ENCODE results near the gene SST. TPM values are rescaled to one million over a fixed set of nuclear protein-coding genes. Genes with fewer than 3 reads are reported as not detected.

The SST gene
- total and polyA plus RNA-seq, 2 donors from 2014 or later = not detected

GRCh38 chr3:187708696-187709095 lies 38.5 kb upstream of the SST start:
- intact Hi-C loops (cut with DNase I) = no loop called here
- FAIRE-seq (peak; percentile 66), DNase-seq (no peak)
- Histone ChIP-seq H3K4me1 (ENCODE audit: control insufficient read depth in 2 of 3, insufficient read depth in 2 of 3, low read depth in 1 of 3, low read length in 3 of 3) (peaks cover 0 to 2% (median 0%) of the 10 kb centered on the region in 3 donors), H3K9ac (ENCODE audit: low read length in 3 of 3) (no peak overlapping the region), H3K27me3 (ENCODE audit: control insufficient read depth, insufficient read depth, low read length) (no peaks in the 10 kb centered on the region), H3K27ac (ENCODE audit: low read depth in 2 of 2, low read length in 2 of 2) (no peak overlapping the region), H3K36me3 (ENCODE audit: control insufficient read depth in 2 of 3, insufficient read depth in 3 of 3, low read length in 3 of 3) (no peaks in the 10 kb centered on the region), H3K9me3 (ENCODE audit: control insufficient read depth in 2 of 3, insufficient read depth in 1 of 3, low read length in 3 of 3) (no peaks in the 10 kb centered on the region), H3K4me3 (ENCODE audit: low read length in 3 of 3) (no peak overlapping the region)
- no peak for TF ChIP-seq CTCF (IDR thresholded peaks at IDR 0.05; ENCODE audit: borderline replicate concordance, extremely low read depth, insufficient read depth)

GRCh38 chr3:187706971-187707370 lies 36.8 kb upstream of the SST start:
- no peaks in the 10 kb centered on the region for H3K27me3 ChIP-seq (ENCODE audit: control insufficient read depth, insufficient read depth, low read length)
- no peak overlapping the region for H3K9ac ChIP-seq (ENCODE audit: low read length in 3 of 3)
- no peak for DNase-seq
- TF ChIP-seq CTCF (IDR thresholded peaks at IDR 0.05; ENCODE audit: borderline replicate concordance, extremely low read depth, insufficient read depth) = no peak
- H3K9me3 ChIP-seq (ENCODE audit: control insufficient read depth in 2 of 3, insufficient read depth in 1 of 3, low read length in 3 of 3) = no peaks in the 10 kb centered on the region
- intact Hi-C loops (cut with DNase I) = no loop called here
- H3K36me3 ChIP-seq (ENCODE audit: control insufficient read depth in 2 of 3, insufficient read depth in 3 of 3, low read length in 3 of 3) = no peaks in the 10 kb centered on the region
- no peak overlapping the region for H3K4me3 ChIP-seq (ENCODE audit: low read length in 3 of 3)
- no peaks in the 10 kb centered on the region for H3K4me1 ChIP-seq (ENCODE audit: control insufficient read depth in 2 of 3, insufficient read depth in 2 of 3, low read depth in 1 of 3, low read length in 3 of 3)
- no peak overlapping the region for H3K27ac ChIP-seq (ENCODE audit: low read depth in 2 of 2, low read length in 2 of 2)
- FAIRE-seq = no peak

GRCh38 chr3:187705164-187705563 lies 35.0 kb upstream of the SST start:
- Histone ChIP-seq H3K9me3 (ENCODE audit: control insufficient read depth in 2 of 3, insufficient read depth in 1 of 3, low read length in 3 of 3) (no peaks in the 10 kb centered on the region), H3K9ac (ENCODE audit: low read length in 3 of 3) (no peak overlapping the region), H3K4me1 (ENCODE audit: control insufficient read depth in 2 of 3, insufficient read depth in 2 of 3, low read depth in 1 of 3, low read length in 3 of 3) (no peaks in the 10 kb centered on the region), H3K4me3 (ENCODE audit: low read length in 3 of 3) (no peak overlapping the region), H3K27me3 (ENCODE audit: control insufficient read depth, insufficient read depth, low read length) (no peaks in the 10 kb centered on the region), H3K36me3 (ENCODE audit: control insufficient read depth in 2 of 3, insufficient read depth in 3 of 3, low read length in 3 of 3) (no peaks in the 10 kb centered on the region), H3K27ac (ENCODE audit: low read depth in 2 of 2, low read length in 2 of 2) (no peak overlapping the region)
- intact Hi-C loops (cut with DNase I) = no loop called here
- TF ChIP-seq CTCF (IDR thresholded peaks at IDR 0.05; ENCODE audit: borderline replicate concordance, extremely low read depth, insufficient read depth) = no peak
- DNase-seq = no peak
- no peak for FAIRE-seq

GRCh38 chr3:187702507-187703033 lies 32.4 kb upstream of the SST start, which contains the start of gene RTP2:
Gene RTP2, minus strand, starts transcription at chr3:187702557. Its CDS starts 429 bp downstream, at chr3:187702128.
- Histone ChIP-seq H3K27me3 (ENCODE audit: control insufficient read depth, insufficient read depth, low read length) (no peaks in the 10 kb centered on the region), H3K27ac (ENCODE audit: low read depth in 2 of 2, low read length in 2 of 2) (no peak within 1 kb of the TSS), H3K4me3 (ENCODE audit: low read length in 3 of 3) (no peak within 1 kb of the TSS), H3K4me1 (ENCODE audit: control insufficient read depth in 2 of 3, insufficient read depth in 2 of 3, low read depth in 1 of 3, low read length in 3 of 3) (no peaks in the 10 kb centered on the region), H3K36me3 (ENCODE audit: control insufficient read depth in 2 of 3, insufficient read depth in 3 of 3, low read length in 3 of 3) (no peaks in the 10 kb centered on the region), H3K9ac (ENCODE audit: low read length in 3 of 3) (no peak within 1 kb of the TSS), H3K9me3 (ENCODE audit: control insufficient read depth in 2 of 3, insufficient read depth in 1 of 3, low read length in 3 of 3) (no peaks in the 10 kb centered on the region)
- DNase-seq (no peak), FAIRE-seq (no peak)
- TF ChIP-seq CTCF (IDR thresholded peaks at IDR 0.05; ENCODE audit: borderline replicate concordance, extremely low read depth, insufficient read depth) = no peak
- intact Hi-C loops (cut with DNase I) = no loop called here

Data from kidney (tissue), 14 donors.